ENCODE results near the gene RASAL2.

DNA sequence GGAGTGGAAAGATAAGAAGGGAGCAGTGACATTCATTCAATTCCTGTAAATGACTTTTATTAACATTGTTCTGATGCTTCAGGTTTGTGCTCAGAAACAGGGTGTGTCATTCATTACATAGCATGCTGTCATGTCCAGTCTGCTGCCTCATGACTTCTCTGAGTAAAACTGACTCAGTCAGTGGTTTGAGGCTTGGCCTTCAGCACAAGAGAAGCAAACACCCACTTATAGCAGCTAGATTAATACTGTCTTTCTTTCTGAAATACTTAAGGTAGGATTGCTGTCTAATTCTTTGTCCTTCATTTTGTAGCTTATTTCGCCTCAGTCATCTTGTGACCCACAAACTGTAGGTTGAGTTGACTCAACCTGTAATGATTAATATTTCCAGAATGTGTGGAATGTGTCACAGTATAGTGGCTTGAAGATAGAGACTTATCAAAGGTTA, 32.9 kb downstream of the RASAL2 start:
- TF ChIP-seq, protein P1, sequence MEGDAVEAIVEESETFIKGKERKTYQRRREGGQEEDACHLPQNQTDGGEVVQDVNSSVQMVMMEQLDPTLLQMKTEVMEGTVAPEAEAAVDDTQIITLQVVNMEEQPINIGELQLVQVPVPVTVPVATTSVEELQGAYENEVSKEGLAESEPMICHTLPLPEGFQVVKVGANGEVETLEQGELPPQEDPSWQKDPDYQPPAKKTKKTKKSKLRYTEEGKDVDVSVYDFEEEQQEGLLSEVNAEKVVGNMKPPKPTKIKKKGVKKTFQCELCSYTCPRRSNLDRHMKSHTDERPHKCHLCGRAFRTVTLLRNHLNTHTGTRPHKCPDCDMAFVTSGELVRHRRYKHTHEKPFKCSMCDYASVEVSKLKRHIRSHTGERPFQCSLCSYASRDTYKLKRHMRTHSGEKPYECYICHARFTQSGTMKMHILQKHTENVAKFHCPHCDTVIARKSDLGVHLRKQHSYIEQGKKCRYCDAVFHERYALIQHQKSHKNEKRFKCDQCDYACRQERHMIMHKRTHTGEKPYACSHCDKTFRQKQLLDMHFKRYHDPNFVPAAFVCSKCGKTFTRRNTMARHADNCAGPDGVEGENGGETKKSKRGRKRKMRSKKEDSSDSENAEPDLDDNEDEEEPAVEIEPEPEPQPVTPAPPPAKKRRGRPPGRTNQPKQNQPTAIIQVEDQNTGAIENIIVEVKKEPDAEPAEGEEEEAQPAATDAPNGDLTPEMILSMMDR (IDR thresholded peaks at IDR 0.05): no peak
- no peak for TF ChIP-seq POLR2A (IDR thresholded peaks at IDR 0.05)

Data from adrenal gland (tissue), 5 donors.